Activated CD8-positive, alpha-beta memory T cell treated with anti-CD3 and anti-CD28 coated beads for 48 hours (primary cell): ENCODE measurements around the gene ACSL1.
"Not testable (repeated sequence)": the region's sequence is repeated elsewhere in the genome, so short reads cannot be mapped to it uniquely, and the experiment has no call there.

Experiments used
- DNase-seq, 3 experiments: peaks; one replicate each; pipeline ENCODE4 v3.0.0-alpha.2; 2020; ENCODE audit warnings: low read depth in 2 of 3, low spot score in 2 of 3

ACSL1 gene

DNA sequence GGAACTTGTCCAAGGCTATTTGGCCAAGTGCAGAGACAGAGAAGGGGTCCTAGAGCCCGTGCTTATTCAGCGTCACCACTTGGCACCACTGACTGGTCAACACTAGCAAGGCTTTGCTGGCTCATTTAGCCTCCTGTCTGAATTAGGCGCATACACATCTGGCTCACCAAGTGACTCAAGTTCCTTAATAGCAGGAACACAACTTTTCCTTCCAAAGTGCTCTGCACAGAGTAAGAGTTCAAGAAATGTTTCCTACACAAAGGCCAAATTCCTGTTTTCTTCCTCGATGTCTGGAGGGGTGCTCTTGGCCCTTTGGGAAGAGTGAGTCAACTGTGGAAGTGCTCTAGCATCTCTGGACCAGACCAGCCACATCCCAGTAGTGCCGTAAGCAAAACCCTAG, 65.1 kb downstream of the ACSL1 start:
- no peak for DNase-seq

DNA sequence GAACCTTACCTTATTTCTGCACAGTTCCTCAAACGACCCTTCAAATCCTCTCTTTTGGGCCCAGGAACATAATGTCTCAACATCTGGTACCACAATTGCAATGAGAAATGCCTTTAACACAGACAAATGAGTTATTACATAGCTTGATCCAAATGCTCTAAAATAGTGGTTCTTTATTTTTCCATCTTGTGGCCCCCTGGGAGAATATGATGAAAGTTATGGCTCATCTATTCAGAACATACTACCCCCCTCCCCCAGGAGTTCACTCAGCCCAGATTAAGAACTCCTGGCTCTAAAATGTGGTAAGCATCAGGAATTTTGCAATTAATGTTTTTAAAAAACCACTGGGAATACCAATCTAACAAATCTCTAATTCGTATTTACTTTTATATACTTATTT, 68.0 kb downstream of the ACSL1 start:
- DNase-seq: no peak

DNA sequence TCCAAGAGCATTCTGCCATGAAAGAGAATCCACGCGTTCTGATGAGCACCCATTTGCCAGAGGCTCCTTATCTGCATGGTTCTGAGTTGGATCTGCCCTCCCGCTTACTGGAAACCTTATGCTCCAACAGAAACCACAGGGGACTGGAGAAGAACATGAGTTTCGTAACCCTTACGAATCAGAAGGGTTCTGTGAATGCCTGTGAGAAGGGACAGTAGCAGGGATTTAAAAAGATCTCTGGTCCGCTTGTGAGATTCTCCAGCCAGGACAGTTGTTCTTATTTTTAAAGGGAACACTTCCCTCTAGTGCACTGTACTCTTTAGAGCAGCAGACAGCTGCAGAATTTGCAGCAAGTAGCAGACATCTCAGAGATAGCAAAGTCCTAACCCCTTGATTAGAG, 69.4 kb downstream of the ACSL1 start:
- no peak for DNase-seq

DNA sequence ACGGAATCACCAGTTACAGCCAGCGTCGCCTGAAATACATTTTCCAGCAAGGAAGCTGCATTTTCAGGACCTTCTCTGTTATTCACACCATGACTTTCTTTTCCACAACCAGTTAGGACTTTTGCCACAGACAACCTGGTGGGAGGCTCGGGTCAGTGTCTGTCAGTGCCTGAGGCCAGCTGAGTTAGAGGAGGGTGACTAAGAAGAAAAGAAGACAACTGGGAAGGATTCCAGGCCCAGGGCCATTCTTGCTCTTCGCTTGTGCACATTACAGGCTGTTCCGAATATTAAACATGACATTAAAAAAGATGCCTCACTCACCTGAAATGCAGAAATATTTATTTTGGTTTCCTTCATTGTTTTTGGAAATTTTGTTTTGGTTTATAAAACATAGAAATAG, 70.5 kb downstream of the ACSL1 start:
- no peak for DNase-seq

DNA sequence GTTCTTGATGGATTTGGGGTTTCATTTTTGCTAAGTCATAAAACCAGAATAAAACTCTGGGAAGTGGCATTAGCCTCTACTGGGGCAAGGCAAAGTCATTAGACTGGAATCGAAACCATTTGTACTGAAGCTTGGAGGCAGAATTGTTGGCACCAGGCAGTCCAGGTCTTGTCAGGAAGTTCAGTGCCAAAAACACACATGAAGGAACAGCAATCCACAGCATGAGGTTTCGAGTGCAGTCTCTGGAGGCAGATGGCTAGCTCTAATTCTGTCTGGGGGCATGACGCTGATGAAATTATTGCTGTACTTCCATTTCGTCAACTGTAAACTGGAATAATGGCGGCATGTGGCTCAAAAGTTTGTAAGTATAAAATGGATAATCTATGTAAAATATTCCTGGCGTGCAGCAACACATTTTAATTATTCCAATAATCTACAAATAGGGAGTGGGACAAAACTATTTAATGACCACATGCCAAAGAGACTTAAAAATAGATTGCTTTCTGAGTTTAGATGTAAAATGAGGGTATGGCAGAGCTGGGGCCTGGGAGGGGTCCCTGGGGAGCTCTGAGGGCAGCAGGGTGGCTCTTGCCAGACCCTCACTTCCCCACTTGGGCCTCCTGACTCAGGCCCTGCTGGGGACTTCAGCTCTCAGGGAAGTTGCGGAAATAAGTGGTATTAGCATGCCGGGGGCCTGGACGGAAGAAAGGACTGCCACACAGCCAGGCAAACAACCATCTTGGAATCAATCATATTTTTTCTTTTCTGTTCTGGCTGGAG, 73.1 kb downstream of the ACSL1 start:
- no peak for DNase-seq

DNA sequence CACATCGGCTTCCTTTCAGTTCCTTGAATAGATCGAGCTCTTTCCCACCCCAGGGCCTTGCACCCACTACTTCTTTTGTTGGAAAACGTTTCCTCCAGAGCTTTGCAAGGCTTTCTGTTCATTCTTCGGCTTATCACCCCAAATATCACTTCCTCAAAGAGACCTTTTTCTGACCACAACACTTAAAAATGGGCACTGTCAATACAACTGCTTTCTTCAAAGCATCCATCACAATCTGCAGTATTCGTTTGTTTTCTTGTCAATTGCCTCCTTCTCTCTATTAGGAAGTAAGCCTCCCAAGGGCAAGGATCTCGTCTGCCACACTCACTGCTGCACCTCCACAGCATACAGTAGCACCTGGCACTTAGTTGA, 74.2 kb downstream of the ACSL1 start:
- no peak for DNase-seq

DNA sequence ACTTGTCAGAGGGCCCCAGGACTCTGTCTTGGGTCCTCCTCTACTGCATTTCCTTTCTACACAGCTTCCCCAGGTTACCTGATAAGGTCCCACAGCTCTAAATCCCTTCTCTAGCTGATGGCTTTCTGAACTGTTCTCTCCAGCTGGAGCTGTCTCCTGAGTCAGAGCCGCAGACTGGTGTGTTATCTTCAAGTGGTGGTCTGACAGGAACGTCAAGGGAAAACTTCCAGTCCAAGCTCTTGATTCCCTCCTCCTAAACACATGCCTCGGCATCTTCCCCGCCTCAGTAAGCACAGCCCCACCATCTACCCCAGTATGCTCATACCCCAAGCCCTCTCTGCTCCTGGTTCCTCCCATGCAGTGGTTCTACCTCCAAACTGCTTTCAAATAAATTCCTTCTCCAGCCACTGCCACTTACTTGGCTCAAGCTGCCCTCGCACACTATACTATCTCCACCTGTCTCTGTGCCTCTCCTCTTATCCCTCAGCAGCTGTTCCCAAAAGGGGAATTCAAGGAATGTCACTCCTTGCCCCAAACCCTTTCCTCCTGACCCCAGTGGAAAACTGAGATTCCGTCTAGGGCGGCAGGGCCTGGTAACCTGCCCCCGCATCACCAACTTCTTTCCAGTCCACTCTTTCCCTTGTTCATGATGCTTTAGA, 74.7 kb downstream of the ACSL1 start:
- DNase-seq: no peak

DNA sequence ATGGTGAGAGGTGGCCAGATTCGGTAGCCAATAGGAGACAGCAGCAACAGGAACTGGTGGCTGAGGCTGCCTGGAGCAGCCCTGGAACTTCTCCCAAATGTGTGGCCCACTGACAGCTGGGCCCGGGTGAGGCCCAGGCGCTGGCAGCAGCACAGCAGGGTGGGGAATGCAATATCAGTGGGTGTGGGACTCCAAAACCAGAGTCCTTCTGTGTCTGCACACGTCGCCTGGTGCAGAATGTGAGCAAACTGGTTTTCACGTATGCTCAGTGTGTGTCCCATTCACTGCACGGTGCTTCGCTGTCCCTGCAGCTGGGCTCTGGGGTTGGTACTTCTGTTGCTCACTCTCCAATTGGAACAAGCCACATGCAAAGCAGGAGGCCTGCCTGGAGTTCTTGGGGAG, 77.5 kb downstream of the ACSL1 start:
- no peak for DNase-seq

DNA sequence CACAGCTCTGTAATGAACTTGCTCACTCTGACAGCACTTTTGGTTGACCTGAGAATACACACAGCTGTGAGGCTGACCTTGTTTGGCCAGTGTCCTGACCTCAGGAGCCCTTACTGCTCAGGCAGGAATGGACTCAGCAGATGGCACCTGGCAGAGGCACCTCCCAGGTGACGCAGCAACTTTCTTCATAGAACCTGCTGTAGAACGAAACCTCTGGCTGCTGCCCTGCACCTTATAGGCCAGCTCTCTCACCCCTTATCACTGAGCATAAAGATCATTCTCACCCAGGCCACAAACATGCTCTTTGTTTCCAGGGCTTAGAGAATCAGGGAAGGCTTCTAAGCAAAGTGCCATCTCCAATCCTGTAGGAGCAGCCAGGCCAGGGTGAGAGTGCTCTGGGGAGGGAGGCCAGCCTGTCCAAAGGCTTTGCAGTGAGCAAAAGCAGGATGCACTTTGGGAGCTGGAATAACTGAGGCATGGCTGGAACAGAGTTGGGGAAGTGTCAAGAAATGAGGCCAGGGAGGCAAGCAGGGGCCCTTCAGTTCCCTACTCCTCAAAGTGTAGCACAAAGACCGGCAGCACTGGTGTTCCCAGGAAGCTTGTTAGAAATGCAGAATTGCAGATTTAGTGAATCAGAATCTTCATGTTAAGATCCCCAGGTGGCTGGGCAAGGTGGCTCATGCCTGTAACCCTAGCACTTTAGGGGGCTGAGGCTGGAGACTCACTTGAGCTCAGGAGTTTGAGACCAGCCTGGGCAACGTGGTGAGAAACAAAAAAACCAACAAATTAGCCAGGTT, 78.5 kb downstream of the ACSL1 start:
- no peak for DNase-seq

DNA sequence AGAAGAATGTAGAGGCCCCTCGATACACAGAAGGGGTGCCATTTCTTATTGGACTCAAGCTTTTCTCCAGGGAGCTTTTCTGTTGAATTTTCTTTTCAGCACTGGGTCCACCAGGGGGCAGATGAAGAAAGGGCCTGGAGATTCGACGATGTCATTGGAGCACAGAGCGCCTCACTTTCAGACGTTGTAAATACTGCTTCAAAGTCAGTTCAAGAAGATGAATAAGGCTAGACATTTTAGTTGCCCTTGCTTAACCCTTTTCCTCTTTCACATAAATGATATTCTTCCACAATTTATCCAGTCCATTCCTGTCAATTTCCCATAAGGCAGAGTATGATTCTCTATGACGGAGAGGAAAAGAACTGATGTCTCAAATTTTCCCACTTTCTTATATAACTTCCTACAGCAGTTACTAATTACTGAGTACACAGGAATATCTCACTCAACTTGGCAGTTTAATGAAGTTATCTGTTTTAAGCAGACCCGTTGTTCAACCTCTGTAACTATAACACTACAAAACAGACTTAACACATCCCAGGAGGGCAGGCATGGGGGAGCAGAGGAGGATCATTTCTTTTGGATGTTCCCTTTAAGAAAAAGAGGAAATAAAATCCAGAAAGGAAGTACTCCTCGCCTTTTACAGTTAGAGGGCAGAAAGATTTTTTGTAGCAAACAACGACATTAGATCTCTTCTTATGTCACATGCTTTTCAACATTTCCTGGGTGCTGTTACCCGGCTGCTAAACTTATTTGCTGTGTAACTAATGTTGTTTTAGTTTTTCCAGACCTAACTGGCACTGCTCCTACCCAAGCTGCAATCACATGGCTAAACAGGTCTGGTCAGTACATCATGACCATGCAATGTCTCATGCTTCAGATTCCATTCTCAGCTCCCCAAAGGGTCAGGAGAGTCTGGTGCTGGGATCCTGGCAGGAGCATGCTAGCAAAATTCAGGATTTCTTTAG, 79.7 kb downstream of the ACSL1 start:
- peak in 1 of 3 experiments; percentile 22 for DNase-seq

DNA sequence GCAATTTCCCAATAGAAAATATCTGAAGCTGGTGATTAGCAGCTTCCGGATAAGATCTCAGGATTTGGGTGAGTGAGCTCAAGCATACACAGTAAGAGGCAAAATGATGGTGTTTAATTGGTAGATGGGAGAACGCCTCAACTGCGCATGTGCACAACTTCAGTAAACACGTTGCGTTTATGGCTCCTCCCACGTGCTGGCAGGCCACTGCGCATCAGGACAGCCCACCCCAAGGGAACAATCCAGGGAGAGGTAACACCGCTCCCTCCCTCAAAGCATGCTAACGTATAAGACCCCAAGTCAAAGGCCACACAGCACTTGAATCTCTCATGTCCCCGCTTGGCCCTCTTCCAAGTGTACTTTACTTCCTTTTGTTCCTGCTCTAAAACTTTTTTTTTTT, 81.5 kb downstream of the ACSL1 start:
- DNase-seq: no peak

DNA sequence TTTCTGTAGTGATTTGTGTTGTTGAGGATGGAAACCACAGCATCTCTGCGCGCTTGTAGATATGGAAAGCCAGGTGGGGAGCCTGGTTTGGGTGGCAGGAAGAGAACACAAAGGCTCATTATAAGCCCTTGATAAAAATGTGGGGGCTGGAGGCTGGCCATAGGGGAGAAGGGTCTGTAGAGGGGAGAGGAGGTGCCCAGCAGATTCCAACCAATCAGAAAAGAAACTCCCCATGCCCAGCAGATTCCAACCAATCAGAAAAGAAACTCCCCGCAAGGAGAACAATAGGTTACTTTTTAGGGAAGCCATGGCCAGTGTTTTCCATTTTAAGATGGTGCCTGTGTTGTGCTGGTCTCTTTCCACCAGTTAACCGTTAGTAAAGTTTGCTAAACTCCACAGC, 82.1 kb downstream of the ACSL1 start:
- DNase-seq: no peak

DNA sequence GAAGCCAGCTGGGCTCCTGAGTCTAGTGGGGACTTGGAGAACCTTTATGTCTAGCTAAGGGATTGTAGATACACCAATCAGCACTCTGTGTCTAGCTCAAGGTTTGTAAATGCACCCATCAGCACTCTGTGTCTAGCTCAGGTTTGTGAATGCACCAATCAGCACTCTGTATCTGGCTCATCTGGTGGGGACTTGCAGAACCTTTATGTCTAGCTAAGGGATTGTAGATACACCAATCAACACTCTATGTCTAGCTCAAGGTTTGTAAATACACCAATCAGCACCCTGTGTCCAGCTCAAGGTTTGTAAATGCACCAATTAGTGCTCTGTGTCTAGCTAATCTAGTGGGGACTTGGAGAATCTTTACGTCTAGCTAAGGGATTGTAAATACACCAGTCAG, 84.1 kb downstream of the ACSL1 start:
- DNase-seq: not testable (repeated sequence)

DNA sequence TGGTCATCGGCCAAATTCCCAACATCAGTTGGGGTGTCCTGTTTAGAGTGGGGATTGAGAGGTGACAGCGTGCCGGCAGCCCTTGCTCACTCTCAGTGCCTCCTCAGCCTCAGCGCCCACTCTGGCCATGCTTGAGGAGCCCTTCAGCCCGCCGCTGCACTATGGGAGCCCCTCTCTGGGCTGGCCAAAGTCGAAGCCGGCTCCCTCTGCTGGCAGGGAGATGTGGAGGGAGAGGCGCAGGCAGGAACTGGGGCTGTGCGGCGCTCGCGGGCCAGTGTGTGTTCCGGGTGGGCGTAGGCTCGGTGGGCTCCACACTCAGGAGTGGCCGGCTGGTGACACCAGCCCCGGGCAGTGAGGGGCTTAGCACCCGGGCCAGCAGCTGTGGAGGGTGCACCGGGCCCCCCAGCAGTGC, 84.8 kb downstream of the ACSL1 start:
- no peak for DNase-seq

DNA sequence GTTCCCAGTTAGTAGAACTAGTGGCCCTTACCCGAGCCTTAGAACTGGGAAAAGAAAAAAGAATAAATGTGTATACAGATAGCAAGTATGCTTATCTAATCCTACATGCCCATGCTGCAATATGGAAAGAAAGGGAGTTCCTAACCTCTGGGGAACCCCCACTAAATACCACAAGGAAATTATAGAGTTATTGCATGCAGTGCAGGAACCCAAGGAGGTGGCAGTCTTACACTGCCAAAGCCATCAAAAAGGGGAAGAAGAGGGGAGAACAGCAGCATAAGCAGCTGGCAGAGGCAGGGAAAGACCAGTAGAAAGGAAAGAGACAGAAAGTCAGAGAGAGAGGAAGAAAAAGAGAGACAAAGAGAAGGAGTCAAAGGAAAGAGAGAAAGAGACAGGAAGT, 86.2 kb downstream of the ACSL1 start:
- not testable (repeated sequence) for DNase-seq

DNA sequence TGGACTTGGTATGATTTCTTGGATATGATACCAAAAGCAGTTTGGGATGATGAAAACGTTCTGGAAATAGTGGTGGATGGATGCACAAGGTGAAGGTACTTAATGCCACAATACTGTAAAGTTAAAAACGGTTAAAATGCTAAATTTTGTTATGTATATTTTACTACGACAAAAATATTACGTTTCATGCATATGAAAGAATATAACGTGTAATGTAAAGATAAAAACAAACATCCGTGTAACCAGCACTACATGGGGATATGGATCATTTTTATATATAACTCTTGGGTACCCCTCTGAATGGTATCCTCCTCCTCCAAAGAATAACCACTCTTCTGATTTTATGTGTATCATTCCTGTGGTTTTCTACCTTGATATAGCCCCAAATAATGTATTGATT, 91.0 kb downstream of the ACSL1 start:
- DNase-seq: no peak

DNA sequence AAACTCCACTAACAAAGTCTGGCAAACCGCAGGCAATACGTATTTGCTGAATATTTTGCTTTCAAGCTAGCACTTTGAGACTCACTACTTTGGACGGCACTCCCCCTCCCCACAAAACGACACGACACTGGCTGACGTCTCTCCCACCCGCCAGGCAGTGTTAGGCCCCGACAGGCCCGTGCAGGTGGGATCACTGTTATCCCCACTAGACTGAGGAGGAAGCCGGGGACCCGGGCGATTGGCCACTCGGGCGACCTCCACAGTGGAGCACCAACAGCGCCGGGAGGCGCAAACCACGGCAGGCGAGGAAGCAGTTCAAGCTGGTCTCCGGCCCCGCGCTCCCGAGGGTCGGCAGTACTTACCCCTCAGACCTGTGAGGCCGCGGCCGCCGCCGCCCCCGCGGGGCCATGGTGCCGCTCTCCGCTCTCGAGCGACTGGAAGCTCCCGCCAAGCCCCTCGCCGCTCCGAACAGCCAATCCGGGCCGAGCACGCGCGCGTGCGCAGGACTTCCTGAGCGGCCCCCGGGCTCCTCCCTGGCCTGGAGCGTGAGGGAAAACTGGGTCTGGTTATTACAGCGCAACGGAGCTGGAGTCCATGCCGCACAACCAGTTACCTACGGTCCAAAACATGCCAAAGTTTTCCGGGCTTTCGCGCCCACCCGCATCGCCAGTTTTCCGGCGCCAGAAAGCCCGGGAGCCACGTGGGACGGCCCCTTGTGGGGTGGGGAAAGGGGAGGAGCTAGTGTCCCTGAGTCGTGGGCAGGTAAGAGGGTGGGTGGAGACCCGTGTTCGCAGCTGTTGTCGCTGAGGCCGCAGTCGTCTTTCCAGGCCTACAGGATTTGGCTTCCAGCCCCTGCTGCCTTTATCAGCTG, 91.9 kb downstream of the ACSL1 start, which contains the start of gene CENPU:
Gene CENPU (minus strand): TSS at position 443 of the 871 bp plus-strand sequence. CDS start 34 bp downstream, at position 409.
- DNase-seq: peak; percentile 92 to 95 (median 94)

DNA sequence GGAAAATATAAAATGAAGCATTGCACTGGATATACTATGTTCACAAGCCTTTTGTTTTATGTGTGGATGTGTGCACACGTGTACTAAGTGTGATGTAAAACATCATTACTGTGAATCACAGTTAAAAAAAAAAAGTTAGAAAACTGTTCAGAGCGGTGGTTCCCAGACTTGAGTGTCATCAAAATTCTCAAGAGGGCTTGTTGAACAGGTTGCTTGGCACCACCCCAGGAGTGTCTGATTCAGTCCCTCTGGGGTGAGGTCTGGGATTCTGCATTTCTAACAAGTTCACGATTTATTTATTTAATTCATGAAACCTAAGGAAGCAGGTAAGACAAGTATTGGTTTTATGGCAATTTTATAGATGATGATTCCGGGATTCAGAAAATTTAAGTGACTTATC, 93.6 kb downstream of the ACSL1 start:
- DNase-seq: no peak

DNA sequence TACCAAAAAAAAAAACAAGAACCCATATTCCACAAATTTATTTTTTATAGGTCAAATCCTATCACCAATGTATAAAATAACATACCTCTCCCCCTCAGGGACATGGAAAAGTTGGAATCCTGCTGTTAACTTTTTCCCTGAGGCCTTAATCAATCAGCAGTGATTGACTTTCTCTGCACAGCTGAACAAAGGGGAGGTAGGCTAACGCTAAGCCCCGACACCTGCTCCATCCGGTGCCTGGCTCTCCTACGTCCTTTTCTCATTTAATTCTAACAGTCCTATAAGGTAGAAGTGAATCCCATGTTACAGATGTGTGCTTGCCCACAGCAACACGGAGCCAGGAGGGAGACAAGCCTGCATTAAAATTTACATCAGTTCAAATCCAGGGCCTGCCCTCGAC, 94.7 kb downstream of the ACSL1 start:
- no peak for DNase-seq

DNA sequence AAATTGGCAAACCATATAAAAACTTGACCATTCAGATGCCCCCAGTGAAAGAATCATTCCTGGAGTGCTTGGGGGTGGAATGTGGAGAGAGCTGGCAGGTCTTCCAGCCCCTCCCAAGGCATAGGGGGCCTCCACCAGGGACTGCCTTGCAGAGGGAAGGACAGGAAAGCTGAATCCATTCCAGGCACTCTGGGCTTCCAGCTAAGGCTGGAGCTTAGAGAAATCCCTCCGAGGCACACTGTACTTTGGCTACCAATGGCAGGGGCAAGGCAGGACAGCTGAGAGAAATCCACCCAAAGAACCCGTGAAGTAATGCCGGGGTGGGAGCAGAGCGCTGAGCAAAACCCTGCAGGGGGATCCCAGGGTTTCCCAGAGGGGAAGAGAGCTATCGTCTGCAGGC, 95.8 kb downstream of the ACSL1 start:
- DNase-seq: no peak
